Stimulated activated effector memory CD8-positive, alpha-beta T cell treated with anti-CD3 and anti-CD28 coated beads, Interleukin-12 subunit alpha, Interleukin-12 subunit beta, amount 100 ng/mL, for 72 hours (primary cell): ENCODE data around the gene MYL4.
A peak's percentile ranks its signal among the peaks of the same experiment; 100 is the strongest.
"Not testable (repeated sequence)": the region's sequence is repeated elsewhere in the genome, so short reads cannot be mapped to it uniquely, and the experiment has no call there.

Source experiments
- ATAC-seq: fragments of 150-1000 bp; cut with Tn5 transposase; 2 replicates; pipeline ENCODE4 v1.10.0; 2021
- DNase-seq, 2 donors: peaks; one replicate each; pipeline ENCODE4 v3.0.0; 2021 to 2022; ENCODE audit warnings: low spot score in 2 of 2
- H3K27ac Mint-ChIP-seq: one replicate; pipeline ENCODE4 v1.8.0; 2022; ENCODE audit warnings: mild to moderate bottlenecking, mixed read lengths
- H3K36me3 Mint-ChIP-seq: one replicate; pipeline ENCODE4 v1.8.0; 2022; ENCODE audit warnings: mild to moderate bottlenecking, mixed read lengths
- H3K4me1 Mint-ChIP-seq: one replicate; pipeline ENCODE4 v1.8.0; 2022; ENCODE audit warnings: mixed read lengths
- H3K4me3 Mint-ChIP-seq: one replicate; pipeline ENCODE4 v1.8.0; 2022; ENCODE audit warnings: mild to moderate bottlenecking, mixed read lengths
- H3K9me3 Mint-ChIP-seq: one replicate; pipeline ENCODE4 v1.8.0; 2022; ENCODE audit warnings: mixed read lengths

The MYL4 gene

DNA sequence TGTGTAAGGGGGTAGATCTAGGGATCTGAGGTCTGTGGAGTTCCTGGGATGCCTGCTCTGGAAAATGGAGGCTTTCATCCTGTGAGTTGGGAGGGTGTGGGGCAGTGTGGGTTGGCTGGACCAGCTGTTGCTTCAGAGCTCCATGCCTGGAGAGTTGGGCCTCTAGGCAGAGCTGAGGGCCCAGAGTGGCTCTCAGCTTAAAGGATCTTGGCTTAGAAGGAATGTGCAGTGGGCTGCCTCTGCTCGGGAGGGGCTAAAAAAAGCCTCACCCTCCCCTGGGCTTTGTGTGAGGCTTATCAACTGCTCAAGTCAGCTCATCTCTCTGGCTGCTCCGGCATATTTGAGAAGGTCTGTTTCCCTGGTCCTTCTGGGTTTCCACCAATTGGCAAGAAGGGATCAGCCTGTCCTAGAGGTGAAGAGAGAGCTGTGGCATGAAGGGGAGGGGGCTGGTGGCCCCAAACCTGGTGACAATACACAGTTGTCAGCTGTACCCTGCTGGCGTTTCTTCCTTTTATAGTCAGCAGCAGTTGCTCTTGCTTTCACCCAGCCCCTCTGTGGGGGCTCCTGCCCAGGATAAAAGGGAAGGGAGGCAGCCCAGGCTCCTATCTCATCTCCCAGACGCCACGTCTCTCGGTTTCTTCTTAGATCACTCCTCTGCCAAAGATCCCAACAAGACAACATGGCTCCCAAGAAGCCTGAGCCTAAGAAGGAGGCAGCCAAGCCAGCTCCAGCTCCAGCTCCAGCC lies at the start of gene MYL4:
Gene MYL4, plus strand, starts transcription at position 605 of the 745 bp plus-strand sequence. Its CDS starts 75 bp downstream, at position 680.
- Mint-ChIP-seq H3K9me3 (no peaks in the 10 kb centered on the region), H3K27ac (no peak within 1 kb of the TSS), H3K36me3 (no peaks in the 10 kb centered on the region), H3K4me1 (peaks cover 37% of the 10 kb centered on the region), H3K4me3 (no peak within 1 kb of the TSS)
- no peak for ATAC-seq
- DNase-seq = no peak

GRCh38 chr17:47162013-47162622 lies 47.0 kb upstream of the MYL4 start:
- no peak for ATAC-seq
- Mint-ChIP-seq H3K4me3 (no peak overlapping the region), H3K9me3 (no peaks in the 10 kb centered on the region), H3K4me1 (peaks cover 12% of the 10 kb centered on the region), H3K36me3 (peaks cover 95% of the 10 kb centered on the region), H3K27ac (peak overlapping the region; percentile 20)
- DNase-seq = no peak

DNA sequence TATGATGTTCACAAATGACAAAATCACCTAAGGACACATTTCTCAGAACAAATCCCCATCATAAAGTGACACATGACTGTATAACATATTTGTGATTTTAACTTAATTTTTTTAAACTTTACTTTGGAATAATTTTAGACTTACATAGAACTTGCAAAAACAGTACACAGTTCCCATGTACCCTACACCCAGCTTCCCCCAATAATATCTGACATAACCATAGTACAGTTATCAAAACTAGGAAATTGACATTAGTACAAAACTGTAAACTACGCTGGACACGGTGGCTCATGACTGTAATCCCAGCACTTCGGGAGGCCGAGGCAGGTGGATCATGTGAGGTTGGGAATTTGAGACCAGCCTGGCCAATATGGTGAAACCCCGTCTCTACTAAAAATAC lies 44.9 kb upstream of the MYL4 start:
- Mint-ChIP-seq H3K27ac (no peak overlapping the region), H3K9me3 (no peaks in the 10 kb centered on the region), H3K4me3 (no peak overlapping the region), H3K36me3 (peaks cover 95% of the 10 kb centered on the region), H3K4me1 (peaks cover 18% of the 10 kb centered on the region)
- DNase-seq = no peak
- ATAC-seq = no peak

DNA sequence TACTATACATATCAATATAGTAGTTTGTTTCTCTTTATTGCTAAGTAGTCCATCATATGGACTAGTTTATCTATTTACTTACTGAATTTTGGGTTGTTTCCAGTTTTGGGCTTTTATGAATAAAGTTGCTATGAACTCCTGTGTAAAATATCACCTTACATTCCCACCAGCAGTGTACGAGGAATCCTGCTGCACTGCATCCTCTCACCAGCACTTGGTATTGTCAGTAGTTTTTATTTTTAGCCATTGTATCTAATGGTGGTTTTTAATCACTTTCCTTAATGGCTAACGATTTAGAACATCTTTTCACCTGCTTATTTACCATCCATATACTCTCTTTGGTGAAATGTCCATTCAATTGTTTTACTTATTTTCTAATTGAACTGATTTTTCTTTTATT lies 44.0 kb upstream of the MYL4 start:
- ATAC-seq = no peak
- no peaks in the 10 kb centered on the region for H3K9me3 Mint-ChIP-seq
- H3K36me3 Mint-ChIP-seq = peaks cover 95% of the 10 kb centered on the region
- no peak overlapping the region for H3K27ac Mint-ChIP-seq
- H3K4me3 Mint-ChIP-seq = no peak overlapping the region
- H3K4me1 Mint-ChIP-seq = peaks cover 18% of the 10 kb centered on the region
- DNase-seq = no peak

GRCh38 chr17:47166854-47167253 lies 42.3 kb upstream of the MYL4 start:
- not testable (repeated sequence) for ATAC-seq

GRCh38 chr17:47168896-47169295 lies 40.3 kb upstream of the MYL4 start:
- ATAC-seq, DNase-seq, H3K4me3 Mint-ChIP-seq, H3K9me3 Mint-ChIP-seq, H3K27ac Mint-ChIP-seq: not testable (repeated sequence)
- H3K36me3 Mint-ChIP-seq = peaks cover 97% of the 10 kb centered on the region
- peaks cover 13% of the 10 kb centered on the region for H3K4me1 Mint-ChIP-seq

More at GRCh38 chr17:47166854-47167253, 42.3 kb upstream of the MYL4 start:
- Mint-ChIP-seq H3K36me3 (peaks cover 95% of the 10 kb centered on the region), H3K4me1 (peaks cover 18% of the 10 kb centered on the region)
- DNase-seq, H3K4me3 Mint-ChIP-seq, H3K27ac Mint-ChIP-seq, H3K9me3 Mint-ChIP-seq: not testable (repeated sequence)

- H3K27ac Mint-ChIP-seq = peak overlapping the region; percentile 60
- ATAC-seq (no peak), DNase-seq (no peak)
- peaks cover 79% of the 10 kb centered on the region for H3K36me3 Mint-ChIP-seq
- H3K9me3 Mint-ChIP-seq = no peaks in the 10 kb centered on the region
- peaks cover 19% of the 10 kb centered on the region for H3K4me1 Mint-ChIP-seq
- H3K4me3 Mint-ChIP-seq = no peak overlapping the region
Observed at GRCh38 chr17:47170710-47171109, 38.4 kb upstream of the MYL4 start.

GRCh38 chr17:47172696-47173565 lies 36.2 kb upstream of the MYL4 start:
- H3K9me3 Mint-ChIP-seq = no peaks in the 10 kb centered on the region
- peaks cover 28% of the 10 kb centered on the region for H3K4me1 Mint-ChIP-seq
- H3K36me3 Mint-ChIP-seq = peaks cover 77% of the 10 kb centered on the region
- H3K4me3 Mint-ChIP-seq = no peak overlapping the region
- ATAC-seq (peak; percentile 62), DNase-seq (no peak)
- no peak overlapping the region for H3K27ac Mint-ChIP-seq

DNA sequence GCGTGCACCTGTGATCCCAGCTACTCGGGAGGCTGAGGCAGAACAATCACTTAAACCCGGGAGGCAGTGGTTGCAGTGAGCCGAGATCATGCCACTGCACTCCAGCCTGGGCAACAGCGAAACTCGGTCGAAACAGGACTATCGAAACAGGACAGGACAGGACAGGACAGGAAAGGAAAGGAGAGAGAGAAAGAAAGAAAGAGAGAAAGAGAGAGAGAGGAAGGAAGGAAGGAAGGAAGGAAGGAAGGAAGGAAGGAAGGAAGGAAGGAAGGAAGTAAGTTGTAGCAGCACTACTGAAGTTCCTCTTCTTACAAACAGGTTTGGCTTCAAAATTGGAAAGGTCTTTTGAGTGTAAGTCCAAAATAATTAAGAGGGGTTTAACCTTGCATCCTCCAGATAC lies 34.3 kb upstream of the MYL4 start:
- H3K9me3 Mint-ChIP-seq, ATAC-seq, DNase-seq, H3K27ac Mint-ChIP-seq, H3K4me3 Mint-ChIP-seq: not testable (repeated sequence)
- Mint-ChIP-seq H3K4me1 (peaks cover 31% of the 10 kb centered on the region), H3K36me3 (peaks cover 77% of the 10 kb centered on the region)

GRCh38 chr17:47176389-47176826 lies 32.7 kb upstream of the MYL4 start:
- ATAC-seq (no peak), DNase-seq (no peak)
- peaks cover 77% of the 10 kb centered on the region for H3K36me3 Mint-ChIP-seq
- no peak overlapping the region for H3K4me3 Mint-ChIP-seq
- H3K27ac Mint-ChIP-seq = peak overlapping the region; percentile 2
- H3K4me1 Mint-ChIP-seq = peaks cover 37% of the 10 kb centered on the region
- no peaks in the 10 kb centered on the region for H3K9me3 Mint-ChIP-seq

GRCh38 chr17:47177261-47177660 lies 31.9 kb upstream of the MYL4 start:
- Mint-ChIP-seq H3K9me3 (no peaks in the 10 kb centered on the region), H3K4me3 (no peak overlapping the region), H3K36me3 (peaks cover 77% of the 10 kb centered on the region), H3K27ac (peak overlapping the region; percentile 2), H3K4me1 (peaks cover 45% of the 10 kb centered on the region)
- DNase-seq (no peak), ATAC-seq (no peak)

GRCh38 chr17:47179141-47179540 lies 30.0 kb upstream of the MYL4 start:
- H3K9me3 Mint-ChIP-seq = no peaks in the 10 kb centered on the region
- peaks cover 46% of the 10 kb centered on the region for H3K4me1 Mint-ChIP-seq
- H3K27ac Mint-ChIP-seq = no peak overlapping the region
- H3K4me3 Mint-ChIP-seq = no peak overlapping the region
- no peak for ATAC-seq
- peaks cover 69% of the 10 kb centered on the region for H3K36me3 Mint-ChIP-seq
- no peak for DNase-seq

DNA sequence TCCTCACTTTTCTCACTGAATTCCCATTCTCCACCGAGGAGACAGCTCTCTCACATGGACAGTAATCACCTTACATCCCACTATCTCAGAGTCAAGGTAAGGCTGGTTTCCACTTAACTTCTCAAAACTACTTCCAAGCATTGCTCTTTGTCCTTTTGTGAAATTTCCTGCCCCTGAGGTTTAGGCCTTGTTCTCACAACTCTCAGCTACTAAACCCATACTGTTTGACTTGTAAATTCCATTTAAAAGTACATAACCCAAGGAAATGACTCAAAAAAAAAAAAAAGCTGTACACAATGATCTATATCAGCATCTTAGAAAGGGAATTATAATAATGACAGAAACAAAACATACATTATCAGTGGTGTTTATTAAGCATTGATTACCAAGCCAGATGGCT lies 28.8 kb upstream of the MYL4 start:
- Mint-ChIP-seq H3K27ac (no peak overlapping the region), H3K4me1 (peaks cover 44% of the 10 kb centered on the region), H3K36me3 (peaks cover 74% of the 10 kb centered on the region), H3K9me3 (no peaks in the 10 kb centered on the region), H3K4me3 (no peak overlapping the region)
- ATAC-seq = no peak
- no peak for DNase-seq

- Mint-ChIP-seq H3K4me1 (peaks cover 47% of the 10 kb centered on the region), H3K36me3 (peaks cover 73% of the 10 kb centered on the region)
- H3K4me3 Mint-ChIP-seq, H3K9me3 Mint-ChIP-seq, H3K27ac Mint-ChIP-seq, DNase-seq, ATAC-seq: not testable (repeated sequence)
Observed at GRCh38 chr17:47180988-47181387, 28.2 kb upstream of the MYL4 start.

DNA sequence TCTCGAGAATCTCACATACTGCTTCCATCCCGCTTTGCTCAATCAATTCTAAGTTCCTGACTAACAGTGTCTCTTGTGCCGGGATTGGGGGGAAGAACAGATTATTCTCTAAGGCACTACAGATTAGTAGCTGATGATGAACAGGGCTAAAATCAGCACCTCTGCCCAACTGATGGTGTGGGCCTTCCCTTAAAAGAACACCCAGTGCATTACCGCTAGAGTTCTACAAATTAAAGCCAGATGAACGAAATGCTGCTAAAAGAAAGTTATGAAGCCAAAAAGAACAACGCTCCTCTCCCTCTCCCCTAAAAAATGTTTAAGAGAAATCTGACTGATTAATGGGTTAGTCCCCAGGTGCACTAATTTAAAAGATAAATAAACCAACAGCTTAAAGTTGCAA lies 24.5 kb upstream of the MYL4 start:
- Mint-ChIP-seq H3K27ac (no peak overlapping the region), H3K9me3 (no peaks in the 10 kb centered on the region), H3K4me3 (no peak overlapping the region), H3K4me1 (peaks cover 45% of the 10 kb centered on the region), H3K36me3 (peaks cover 55% of the 10 kb centered on the region)
- no peak for DNase-seq
- ATAC-seq = no peak
